ENCODE measurements around the gene SPTBN4. TPM values are rescaled to one million over a fixed set of nuclear protein-coding genes. Genes with fewer than 3 reads are reported as not detected.

Gene SPTBN4
- total and polyA plus RNA-seq, 9 donors: 2.2 to 11.6 (median 6.2) TPM

DNA sequence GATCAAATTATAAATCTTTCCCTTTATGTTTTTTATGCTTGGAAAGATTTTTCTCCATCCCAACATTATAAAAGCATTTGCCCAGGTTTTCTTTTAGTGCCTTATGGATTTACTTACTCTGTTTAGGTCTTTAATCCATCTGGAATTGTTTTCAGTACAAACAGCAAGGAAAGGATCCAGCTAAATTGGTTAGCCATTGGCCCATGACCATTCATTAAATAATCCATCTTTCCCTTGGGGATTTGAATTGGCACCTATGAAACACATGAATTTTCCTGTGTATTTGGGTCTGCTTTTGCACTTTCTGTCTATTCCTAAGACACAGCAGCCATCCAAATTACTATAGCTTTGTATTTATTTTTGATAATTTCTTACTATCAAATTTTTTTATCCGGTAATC, 81.0 kb downstream of the SPTBN4 start:
- DNase-seq: no peak
- no peaks in the 10 kb centered on the region for H3K36me3 ChIP-seq
- H3K27me3 ChIP-seq: no peaks in the 10 kb centered on the region
- H3K9me3 ChIP-seq: no peaks in the 10 kb centered on the region
- H3K4me1 ChIP-seq (ENCODE audit: insufficient read depth): peaks cover 4% of the 10 kb centered on the region
- H3K27ac ChIP-seq: no peak overlapping the region
- no peak overlapping the region for H3K4me3 ChIP-seq
- WGBS, 3 donors: 83 to 97% (median 89%) methylated on average over 1 of the region's 1 CpG
- intact Hi-C loops (cut with DNase I): no loop called here
- TF ChIP-seq, protein P1, sequence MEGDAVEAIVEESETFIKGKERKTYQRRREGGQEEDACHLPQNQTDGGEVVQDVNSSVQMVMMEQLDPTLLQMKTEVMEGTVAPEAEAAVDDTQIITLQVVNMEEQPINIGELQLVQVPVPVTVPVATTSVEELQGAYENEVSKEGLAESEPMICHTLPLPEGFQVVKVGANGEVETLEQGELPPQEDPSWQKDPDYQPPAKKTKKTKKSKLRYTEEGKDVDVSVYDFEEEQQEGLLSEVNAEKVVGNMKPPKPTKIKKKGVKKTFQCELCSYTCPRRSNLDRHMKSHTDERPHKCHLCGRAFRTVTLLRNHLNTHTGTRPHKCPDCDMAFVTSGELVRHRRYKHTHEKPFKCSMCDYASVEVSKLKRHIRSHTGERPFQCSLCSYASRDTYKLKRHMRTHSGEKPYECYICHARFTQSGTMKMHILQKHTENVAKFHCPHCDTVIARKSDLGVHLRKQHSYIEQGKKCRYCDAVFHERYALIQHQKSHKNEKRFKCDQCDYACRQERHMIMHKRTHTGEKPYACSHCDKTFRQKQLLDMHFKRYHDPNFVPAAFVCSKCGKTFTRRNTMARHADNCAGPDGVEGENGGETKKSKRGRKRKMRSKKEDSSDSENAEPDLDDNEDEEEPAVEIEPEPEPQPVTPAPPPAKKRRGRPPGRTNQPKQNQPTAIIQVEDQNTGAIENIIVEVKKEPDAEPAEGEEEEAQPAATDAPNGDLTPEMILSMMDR (IDR thresholded peaks at IDR 0.05): no peak

DNA sequence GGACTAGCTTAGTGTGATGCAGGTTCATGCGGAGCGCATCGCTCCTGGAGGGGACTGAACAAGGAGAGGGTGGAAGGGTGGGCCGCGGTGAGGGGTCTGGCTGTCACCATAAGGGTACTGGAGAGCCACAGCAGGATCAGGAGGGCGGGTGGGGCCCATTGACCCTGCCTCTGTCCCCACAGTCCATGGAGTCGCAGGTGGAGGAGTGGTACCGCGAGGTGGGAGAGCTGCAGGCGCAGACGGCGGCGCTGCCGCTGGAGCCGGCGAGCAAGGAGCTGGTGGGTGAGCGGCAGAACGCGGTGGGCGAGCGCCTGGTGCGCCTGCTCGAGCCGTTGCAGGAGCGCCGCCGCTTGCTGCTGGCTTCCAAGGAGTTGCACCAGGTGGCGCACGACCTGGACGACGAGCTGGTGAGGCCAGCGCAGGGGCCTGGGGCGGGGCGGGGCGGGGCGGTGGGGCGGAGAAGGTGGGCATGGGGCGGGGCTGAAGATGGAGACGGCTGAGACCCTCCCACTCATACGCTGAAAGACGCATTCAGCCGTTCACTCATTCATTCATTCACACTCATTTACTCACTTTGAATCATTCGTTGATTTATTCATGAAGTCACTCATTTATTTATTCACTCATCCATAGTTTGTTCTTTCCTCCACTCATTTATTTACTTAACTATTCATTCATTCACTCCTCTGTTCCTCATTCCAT, 82.4 kb downstream of the SPTBN4 start:
- intact Hi-C loops (cut with DNase I): no loop called here
- DNase-seq: peak in 4 of 5 donors; percentile 42 to 69 (median 56)

DNA sequence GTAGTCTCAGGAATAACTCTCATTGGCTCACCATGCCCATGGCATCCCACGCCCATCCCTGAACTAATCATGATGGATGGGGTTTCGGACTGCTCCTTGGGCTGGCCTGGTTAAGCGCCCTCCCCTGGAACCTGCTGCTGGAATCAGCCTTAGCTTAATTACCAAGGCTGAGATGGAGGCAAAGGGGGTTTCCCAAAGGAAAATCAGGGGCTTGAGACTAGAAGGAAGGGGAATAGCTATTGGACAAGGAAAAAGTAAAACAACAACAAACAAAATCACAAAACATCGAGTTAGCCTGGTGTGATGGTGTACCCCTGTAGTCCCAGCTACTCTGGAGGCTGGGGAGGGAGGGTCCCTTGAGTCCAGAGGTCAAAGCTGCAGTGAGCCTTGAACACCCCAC, 84.2 kb downstream of the SPTBN4 start:
- H3K4me3 ChIP-seq: no peak overlapping the region
- no peaks in the 10 kb centered on the region for H3K9me3 ChIP-seq
- no peak overlapping the region for H3K27ac ChIP-seq
- 88 to 92% (median 89%) methylated on average over 4 of the region's 4 CpGs for WGBS, 3 donors
- no peaks in the 10 kb centered on the region for H3K4me1 ChIP-seq (ENCODE audit: insufficient read depth)
- TF ChIP-seq, protein P1 (IDR thresholded peaks at IDR 0.05): no peak
- no peak for TF ChIP-seq POLR2A (IDR thresholded peaks at IDR 0.05)
- TF ChIP-seq EP300 (IDR thresholded peaks at IDR 0.05): no peak
- no peaks in the 10 kb centered on the region for H3K36me3 ChIP-seq
- no peaks in the 10 kb centered on the region for H3K27me3 ChIP-seq
- intact Hi-C loops (cut with DNase I): no loop called here
- no peak for DNase-seq

More for the DNA sequence above, 82.4 kb downstream of the SPTBN4 start:
- Histone ChIP-seq H3K9me3 (no peaks in the 10 kb centered on the region), H3K36me3 (no peaks in the 10 kb centered on the region), H3K27me3 (no peaks in the 10 kb centered on the region), H3K27ac (no peak overlapping the region), H3K4me1 (ENCODE audit: insufficient read depth) (no peaks in the 10 kb centered on the region), H3K4me3 (no peak overlapping the region)
- 10 to 11% (median 10%) methylated on average over 32 to 43 of the region's 43 CpGs for WGBS, 3 donors
- TF ChIP-seq, protein P1 (IDR thresholded peaks at IDR 0.05): peak in 1 of 3 donors; percentile 14
- no peak for TF ChIP-seq POLR2A (IDR thresholded peaks at IDR 0.05)

DNA sequence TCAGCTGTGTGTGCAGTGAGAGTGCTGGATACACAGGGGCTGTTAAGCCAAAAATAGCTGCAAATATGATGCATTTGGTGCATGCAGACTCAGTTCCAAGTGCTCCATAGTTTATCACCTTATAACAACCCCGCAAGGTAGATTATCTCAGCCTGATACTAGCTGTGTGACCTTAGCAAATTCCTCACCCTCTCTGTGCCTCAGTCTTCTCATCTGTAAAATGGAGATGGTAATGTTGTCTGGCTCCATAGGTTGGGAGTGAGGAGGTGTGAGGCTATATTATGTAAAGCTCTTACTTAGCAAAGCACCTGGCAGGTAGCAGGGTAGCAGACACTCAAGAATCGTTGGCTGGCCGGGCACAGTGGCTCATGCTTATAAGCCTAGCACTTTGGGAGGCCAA, 86.0 kb downstream of the SPTBN4 start:
- no peaks in the 10 kb centered on the region for H3K4me1 ChIP-seq (ENCODE audit: insufficient read depth)
- 86 to 93% (median 92%) methylated on average over 3 of the region's 3 CpGs for WGBS, 3 donors
- no peak overlapping the region for H3K27ac ChIP-seq
- no peaks in the 10 kb centered on the region for H3K36me3 ChIP-seq
- no peak overlapping the region for H3K4me3 ChIP-seq
- no peaks in the 10 kb centered on the region for H3K9me3 ChIP-seq
- TF ChIP-seq POLR2A (IDR thresholded peaks at IDR 0.05) (no peak), EP300 (IDR thresholded peaks at IDR 0.05) (no peak)
- TF ChIP-seq, protein P1 (IDR thresholded peaks at IDR 0.05): no peak
- no peak for DNase-seq
- intact Hi-C loops (cut with DNase I): no loop called here
- no peaks in the 10 kb centered on the region for H3K27me3 ChIP-seq

All from ovary (tissue), 9 donors.